GM20431 (cell line): ENCODE measurements around the gene SKP1.

Experiments used
- in situ Hi-C: fragments of 300-500 bp; cut with MseI, MboI; formaldehyde crosslinking; loops from one replicate; pipeline ENCODE4 v1.15.0; 2020; ENCODE audit warnings: low sequenced_read_pairs; ENCODE audit not compliant: unreplicated experiment

SKP1 gene

GRCh38 chr5:134099939-134100282 is 76.8 kb downstream of the SKP1 start:
- in situ Hi-C loops: no loop called here

GRCh38 chr5:134099288-134099872 is 77.4 kb downstream of the SKP1 start:
- in situ Hi-C loops: no loop called here
